ENCODE results near the gene UGT8. TPM values are rescaled to one million over a fixed set of nuclear protein-coding genes. Genes with fewer than 3 reads are reported as not detected.

The UGT8 gene
- total and polyA plus RNA-seq, 2 of the 8 experiments (the other 6 are each of a cell fraction or from before 2014, with no cell fraction given): 16.9 to 26.9 TPM

DNA sequence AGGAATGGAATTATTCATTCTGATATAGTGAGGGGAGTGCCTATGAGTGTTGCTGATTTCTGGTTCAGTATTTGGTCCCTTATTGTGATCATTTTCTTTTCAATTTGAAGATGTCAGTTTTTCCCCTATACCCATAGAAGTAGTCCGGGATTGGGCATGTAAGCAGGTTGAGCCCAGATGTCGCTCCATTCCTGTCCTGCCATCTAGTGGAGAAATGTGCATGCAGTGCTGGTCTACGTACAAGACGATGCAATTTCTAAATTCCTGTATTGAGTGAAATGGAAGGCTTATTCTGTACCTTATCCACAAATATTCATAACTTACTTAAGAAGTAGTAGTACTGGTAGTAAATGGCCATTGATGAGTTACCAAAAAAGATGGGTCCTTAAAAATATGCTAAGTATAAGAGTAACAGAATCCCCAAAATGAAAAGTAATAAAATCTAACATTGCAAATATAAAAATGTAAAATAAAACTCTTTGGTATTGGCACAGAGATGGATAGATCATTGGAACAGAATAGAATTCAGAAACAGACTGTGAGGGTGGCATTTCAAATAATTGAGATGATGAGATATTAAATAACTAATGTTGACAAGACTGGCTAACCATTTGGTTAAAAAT, 60.9 kb downstream of the UGT8 start (continued):
- TF ChIP-seq ATF2 (IDR thresholded peaks at IDR 0.05; ENCODE audit: low read length): 0 out of 2 replicates have a peak, but pooled peaks have one; percentile 29
- TF ChIP-seq NANOG (IDR thresholded peaks at IDR 0.05; ENCODE audit: insufficient read depth, low read depth, low read length, poor library complexity, severe bottlenecking): no peak

Measured in H1 (cell line).